HepG2 (cell line): ENCODE measurements around the gene MED23. TPM values are rescaled to one million over a fixed set of nuclear protein-coding genes. Genes with fewer than 3 reads are reported as not detected.

Experiments used
- ATAC-seq: fragments of 200-7000 bp; cut with Tn5 transposase; 3 replicates; pipeline ENCODE4 v1.9.1; 2020; ENCODE audit warnings: mild to moderate bottlenecking, moderate library complexity
- BruUV-seq: library from RNA; stranded (reverse); fragments of 400-500 nt; replicated peaks from 2 replicates; lab custom pipeline; 2021; lab: Mats Ljungman, UMichigan
- CTCF ChIA-PET: fragments of 300-600 bp; formaldehyde crosslinking; extraction: SDS; loops from one replicate; lab custom pipeline; 2021; ENCODE audit warnings: low total read pairs, inconsistent platforms, low intra/inter-chr PET ratio; lab: Yijun Ruan, JAX
- POLR2A ChIA-PET: fragments of 350-600 bp; sonication (Branson Sonifier 250); formaldehyde crosslinking; loops from one replicate; lab custom pipeline; 2020; ENCODE audit warnings: antibody characterized with exemption, inconsistent platforms; lab: Yijun Ruan, JAX
- DNase-seq: peaks from one replicate; pipeline ENCODE4 v3.0.0-alpha.2; 2015; ENCODE audit warnings: low spot score
- FAIRE-seq: peaks from 3 replicates; lab custom pipeline; 2011; peaks lifted over from hg19 to GRCh38; lab: Jason Lieb, UNC
- H2AFZ ChIP-seq: one replicate; pipeline ENCODE4 v1.6.1; 2011; ENCODE audit warnings: low read length, inconsistent platforms
- H3K27ac ChIP-seq: fragments of 300-600 bp; 3 replicates; pipeline ENCODE4 v1.8.0; 2011; ENCODE audit warnings: mixed run types, mild to moderate bottlenecking, mixed read lengths, low read length, inconsistent platforms; ENCODE audit not compliant: insufficient read depth; ENCODE audit errors: extremely low read length
- H3K27me3 ChIP-seq, 2 experiments: fragments of 200-600 bp in 1 of 2; 2 replicates in 1 of 2; 3 replicates in 1 of 2; pipeline versions ENCODE4 v1.6.0 to v1.8.0; 2011; ENCODE audit warnings: low read length in 2 of 2, mild to moderate bottlenecking in 2 of 2, moderate library complexity in 2 of 2, inconsistent platforms in 1 of 2; ENCODE audit not compliant: insufficient read depth in 2 of 2, control insufficient read depth in 1 of 2
- H3K36me3 ChIP-seq, 2 experiments: fragments of 200-600 bp in 1 of 2; replicated peaks in 1 of 2; 2 replicates in 1 of 2; 3 replicates in 1 of 2; pipeline versions ENCODE4 v1.5.1 to v1.8.0; 2011; ENCODE audit warnings: low read length in 2 of 2, inconsistent platforms in 1 of 2; ENCODE audit not compliant: insufficient read depth in 2 of 2, control insufficient read depth in 1 of 2
- H3K4me1 ChIP-seq: 2 replicates; pipeline ENCODE4 v1.5.1; 2012; ENCODE audit warnings: low read length, inconsistent platforms; ENCODE audit not compliant: insufficient read depth
- H3K4me2 ChIP-seq: 2 replicates; pipeline ENCODE4 v1.6.0; 2011; ENCODE audit warnings: low read depth, low read length, inconsistent platforms
- H3K4me3 ChIP-seq, 3 experiments: fragments of 200-600 bp in 1 of 3; sonication (generic), shearing (Covaris generic) in 1 of 3; replicated peaks in 1 of 3; 2 replicates each; pipeline ENCODE4 v1.5.1; 2011 to 2016; ENCODE audit warnings: low read length in 3 of 3, inconsistent platforms in 2 of 3, low read depth in 2 of 3, mild to moderate bottlenecking in 2 of 3, control low read depth in 1 of 3, mixed read lengths in 1 of 3; ENCODE audit not compliant: insufficient read depth in 1 of 3
- H3K79me2 ChIP-seq: one replicate; pipeline ENCODE4 v1.6.1; 2011; ENCODE audit warnings: low read length, inconsistent platforms; ENCODE audit not compliant: insufficient read depth
- H3K9ac ChIP-seq: 2 replicates; pipeline ENCODE4 v1.6.0; 2011; ENCODE audit warnings: mild to moderate bottlenecking, low read depth, low read length, inconsistent platforms; ENCODE audit not compliant: insufficient read depth
- H3K9me3 ChIP-seq: 2 replicates; pipeline ENCODE4 v1.5.1; 2012; ENCODE audit warnings: mild to moderate bottlenecking, low read length
- H4K20me1 ChIP-seq: 2 replicates; pipeline ENCODE4 v1.6.0; 2011; ENCODE audit warnings: inconsistent platforms, mild to moderate bottlenecking, low read length, moderate library complexity; ENCODE audit not compliant: insufficient read depth
- ISL2 ChIP-seq: sonication (generic); formaldehyde crosslinking; IDR thresholded peaks from 2 replicates; pipeline ENCODE4 v1.5.0; 2020; ENCODE audit warnings: missing genetic modification reagents
- RXRB ChIP-seq: IDR thresholded peaks from 2 replicates; pipeline ENCODE4 v1.6.1; 2016; ENCODE audit warnings: borderline replicate concordance, missing genetic modification reagents, missing compliant biosample characterization
- ZNF570 ChIP-seq: sonication (generic); formaldehyde crosslinking; IDR thresholded peaks from 2 replicates; pipeline ENCODE4 v1.4.0; 2020; ENCODE audit warnings: mild to moderate bottlenecking, missing genetic modification reagents, borderline replicate concordance
- ZNF577 ChIP-seq: sonication (generic); formaldehyde crosslinking; IDR thresholded peaks from 2 replicates; pipeline ENCODE4 v1.4.0; 2020; ENCODE audit warnings: mild to moderate bottlenecking, low read depth, missing genetic modification reagents, borderline replicate concordance
- WGBS: methylation state at CpG from one replicate; pipeline ENCODE4 v1.1.6; 2017; ENCODE audit warnings: low lambda C conversion rate; 5-methylcytosine and 5-hydroxymethylcytosine counted together
- in situ Hi-C: cut with HindIII; loops from 2 replicates; pipeline ENCODE4 v1.10.0; 2017; ENCODE audit warnings: low pct_unique_long_range_greater_than_20kb; ENCODE audit not compliant: extremely low pct_ligation_motif_present
- intact Hi-C: fragments of 100-400 bp; cut with micrococcal nuclease; formaldehyde crosslinking; loops from one replicate; pipeline ENCODE4 v1.10.0; 2022; ENCODE audit not compliant: unreplicated experiment
- polyA plus RNA-seq, 8 experiments: library from polyadenylated mRNA; depleted of rRNA in 3 of 8; stranded (reverse) in 7 of 8; unstranded in 1 of 8; fragments of >200 nt; fragmentation: Illumina TruSeq in 4 of 8; extraction: Trizol in 4 of 8; gene quantifications; 2 replicates each; pipeline versions ENCODE4 v1.2.1 to v1.2.3, GENCODE V29; 2011 to 2016; ENCODE audit warnings: low read depth in 4 of 8, missing spikeins in 1 of 8, mixed read lengths in 1 of 8; ENCODE audit not compliant: insufficient read depth in 1 of 8
- total RNA-seq, 5 experiments: library from RNA; depleted of rRNA; stranded (reverse); fragments of >200 nt; fragmentation: Illumina TruSeq; extraction: Trizol; gene quantifications; 2 replicates each; pipeline ENCODE4 v1.2.3, GENCODE V29; 2016; ENCODE audit warnings: low read depth in 1 of 5
- TF ChIP-seq, protein P1 (sequence below): sonication (generic); formaldehyde crosslinking; IDR thresholded peaks from 2 replicates; pipeline ENCODE4 v1.4.0; 2020; ENCODE audit warnings: missing genetic modification reagents, mild to moderate bottlenecking, borderline replicate concordance
- TF ChIP-seq, protein P2 (sequence below): sonication (generic); formaldehyde crosslinking; IDR thresholded peaks from 2 replicates; pipeline ENCODE4 v1.8.1; 2023; ENCODE audit warnings: mild to moderate bottlenecking, missing genetic modification reagents
- TF ChIP-seq, protein P3 (sequence below): sonication (generic); formaldehyde crosslinking; IDR thresholded peaks from 2 replicates; pipeline ENCODE4 v1.4.0; 2020; ENCODE audit warnings: mild to moderate bottlenecking, missing genetic modification reagents
- TF ChIP-seq, protein P4 (sequence below): sonication (generic); formaldehyde crosslinking; IDR thresholded peaks from 2 replicates; pipeline ENCODE4 v1.4.0; 2020; ENCODE audit warnings: missing genetic modification reagents
- TF ChIP-seq, protein P5 (sequence below): sonication (generic); formaldehyde crosslinking; IDR thresholded peaks from 2 replicates; pipeline ENCODE4 v1.5.1; 2020; ENCODE audit warnings: missing genetic modification reagents, mild to moderate bottlenecking, borderline replicate concordance

Gene MED23
- total and polyA plus RNA-seq, 2 of the 13 experiments (the other 11 are each of a cell fraction or from before 2014, with no cell fraction given): 34.9 to 50.5 TPM

DNA sequence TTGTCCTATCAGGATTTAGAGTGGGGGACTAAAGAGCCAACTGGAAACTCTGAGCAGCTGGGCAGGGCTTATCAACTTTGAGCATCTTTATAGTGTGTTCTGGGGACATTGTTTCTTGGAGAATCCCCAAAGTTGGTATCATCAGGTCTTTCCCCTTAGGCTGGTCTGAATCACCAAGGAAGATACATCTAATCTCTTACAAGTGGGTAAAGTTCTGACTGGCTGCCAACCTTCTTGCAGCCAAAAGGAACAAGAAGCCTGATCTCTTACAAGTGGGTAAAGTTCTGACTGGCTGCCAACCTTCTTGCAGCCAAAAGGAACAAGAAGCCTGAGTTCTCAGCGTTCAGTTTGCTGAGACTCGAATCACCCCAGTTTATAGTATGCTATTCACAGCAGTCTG lies 1.6 kb upstream of the MED23 start (continued):
- TF ChIP-seq ISL2 (CRISPR knock-in tag) (no peak), ZNF570 (no peak), RXRB (no peak)
- TF ChIP-seq, protein P1, sequence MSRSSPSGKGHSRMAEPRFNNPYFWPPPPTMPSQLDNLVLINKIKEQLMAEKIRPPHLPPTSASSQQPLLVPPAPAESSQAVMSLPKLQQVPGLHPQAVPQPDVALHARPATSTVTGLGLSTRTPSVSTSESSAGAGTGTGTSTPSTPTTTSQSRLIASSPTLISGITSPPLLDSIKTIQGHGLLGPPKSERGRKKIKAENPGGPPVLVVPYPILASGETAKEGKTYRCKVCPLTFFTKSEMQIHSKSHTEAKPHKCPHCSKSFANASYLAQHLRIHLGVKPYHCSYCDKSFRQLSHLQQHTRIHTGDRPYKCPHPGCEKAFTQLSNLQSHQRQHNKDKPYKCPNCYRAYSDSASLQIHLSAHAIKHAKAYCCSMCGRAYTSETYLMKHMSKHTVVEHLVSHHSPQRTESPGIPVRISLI (CRISPR knock-in tag): no peak
- TF ChIP-seq, protein P2, sequence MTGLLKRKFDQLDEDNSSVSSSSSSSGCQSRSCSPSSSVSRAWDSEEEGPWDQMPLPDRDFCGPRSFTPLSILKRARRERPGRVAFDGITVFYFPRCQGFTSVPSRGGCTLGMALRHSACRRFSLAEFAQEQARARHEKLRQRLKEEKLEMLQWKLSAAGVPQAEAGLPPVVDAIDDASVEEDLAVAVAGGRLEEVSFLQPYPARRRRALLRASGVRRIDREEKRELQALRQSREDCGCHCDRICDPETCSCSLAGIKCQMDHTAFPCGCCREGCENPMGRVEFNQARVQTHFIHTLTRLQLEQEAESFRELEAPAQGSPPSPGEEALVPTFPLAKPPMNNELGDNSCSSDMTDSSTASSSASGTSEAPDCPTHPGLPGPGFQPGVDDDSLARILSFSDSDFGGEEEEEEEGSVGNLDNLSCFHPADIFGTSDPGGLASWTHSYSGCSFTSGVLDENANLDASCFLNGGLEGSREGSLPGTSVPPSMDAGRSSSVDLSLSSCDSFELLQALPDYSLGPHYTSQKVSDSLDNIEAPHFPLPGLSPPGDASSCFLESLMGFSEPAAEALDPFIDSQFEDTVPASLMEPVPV (CRISPR knock-in tag): no peak

DNA sequence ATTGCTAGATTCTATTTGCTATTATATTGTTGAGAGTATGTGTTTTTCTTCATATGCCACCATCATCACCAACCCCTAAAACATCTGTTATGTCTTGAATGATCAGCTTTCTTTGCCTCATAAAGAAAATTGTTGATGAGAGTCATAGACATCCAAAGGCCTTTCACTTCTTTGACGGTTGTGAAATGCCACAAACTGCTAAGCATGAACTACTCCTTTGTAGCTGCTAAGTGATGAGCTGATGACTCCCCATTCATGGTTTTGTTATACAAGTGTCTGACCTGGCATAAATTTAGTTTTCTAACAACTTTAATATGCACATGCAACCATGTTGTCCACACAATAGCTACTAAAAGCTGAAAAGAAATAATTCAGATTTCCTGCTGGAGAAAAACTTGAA lies 684 bp upstream of the MED23 start:
- Histone ChIP-seq H3K79me2 (peaks cover 16% of the 10 kb centered on the region), H4K20me1 (no peaks in the 10 kb centered on the region), H3K4me3 (peak overlapping the region in 2 of 3 experiments; percentile 36 to 69; a peak in 2 of 6 replicates), H3K4me2 (peak overlapping the region; percentile 88), H3K4me1 (peaks cover 44% of the 10 kb centered on the region), H3K36me3 (peaks cover 5 to 11% of the 10 kb centered on the region in 2 experiments), H3K9ac (no peak overlapping the region), H3K27me3 (no peaks in the 10 kb centered on the region; a peak in 1 of 5 replicates), H3K9me3 (no peaks in the 10 kb centered on the region), H3K27ac (no peak overlapping the region), H2AFZ (peak overlapping the region; percentile 34)
- 4% methylated on average over 1 of the region's 1 CpG for WGBS
- FAIRE-seq (no peak), DNase-seq (no peak), ATAC-seq (no peak)
- no TSS peak for BruUV-seq
- ChIA-PET POLR2A (interaction anchor here (0.5 to 3.1 kb wide), 11 partner anchors 8 to 261 kb away, joined by 3 to 44 read pairs (median 5); partner anchors contain the start of gene ENPP3), CTCF (interaction anchor here (1.4 to 2.3 kb wide), 2 partner anchors 8 to 109 kb away, joined by 6 to 17 read pairs; partner anchors contain the start of gene ENPP3)
- intact Hi-C loops (loop anchor here (1.0 to 10.0 kb wide), 3 partner anchors 9 to 238 kb away; partner anchors contain the start of gene ENPP3), in situ Hi-C loops (no loop called here)
- TF ChIP-seq, protein P3, sequence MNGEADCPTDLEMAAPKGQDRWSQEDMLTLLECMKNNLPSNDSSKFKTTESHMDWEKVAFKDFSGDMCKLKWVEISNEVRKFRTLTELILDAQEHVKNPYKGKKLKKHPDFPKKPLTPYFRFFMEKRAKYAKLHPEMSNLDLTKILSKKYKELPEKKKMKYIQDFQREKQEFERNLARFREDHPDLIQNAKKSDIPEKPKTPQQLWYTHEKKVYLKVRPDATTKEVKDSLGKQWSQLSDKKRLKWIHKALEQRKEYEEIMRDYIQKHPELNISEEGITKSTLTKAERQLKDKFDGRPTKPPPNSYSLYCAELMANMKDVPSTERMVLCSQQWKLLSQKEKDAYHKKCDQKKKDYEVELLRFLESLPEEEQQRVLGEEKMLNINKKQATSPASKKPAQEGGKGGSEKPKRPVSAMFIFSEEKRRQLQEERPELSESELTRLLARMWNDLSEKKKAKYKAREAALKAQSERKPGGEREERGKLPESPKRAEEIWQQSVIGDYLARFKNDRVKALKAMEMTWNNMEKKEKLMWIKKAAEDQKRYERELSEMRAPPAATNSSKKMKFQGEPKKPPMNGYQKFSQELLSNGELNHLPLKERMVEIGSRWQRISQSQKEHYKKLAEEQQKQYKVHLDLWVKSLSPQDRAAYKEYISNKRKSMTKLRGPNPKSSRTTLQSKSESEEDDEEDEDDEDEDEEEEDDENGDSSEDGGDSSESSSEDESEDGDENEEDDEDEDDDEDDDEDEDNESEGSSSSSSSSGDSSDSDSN: no peak
- TF ChIP-seq, protein P4, sequence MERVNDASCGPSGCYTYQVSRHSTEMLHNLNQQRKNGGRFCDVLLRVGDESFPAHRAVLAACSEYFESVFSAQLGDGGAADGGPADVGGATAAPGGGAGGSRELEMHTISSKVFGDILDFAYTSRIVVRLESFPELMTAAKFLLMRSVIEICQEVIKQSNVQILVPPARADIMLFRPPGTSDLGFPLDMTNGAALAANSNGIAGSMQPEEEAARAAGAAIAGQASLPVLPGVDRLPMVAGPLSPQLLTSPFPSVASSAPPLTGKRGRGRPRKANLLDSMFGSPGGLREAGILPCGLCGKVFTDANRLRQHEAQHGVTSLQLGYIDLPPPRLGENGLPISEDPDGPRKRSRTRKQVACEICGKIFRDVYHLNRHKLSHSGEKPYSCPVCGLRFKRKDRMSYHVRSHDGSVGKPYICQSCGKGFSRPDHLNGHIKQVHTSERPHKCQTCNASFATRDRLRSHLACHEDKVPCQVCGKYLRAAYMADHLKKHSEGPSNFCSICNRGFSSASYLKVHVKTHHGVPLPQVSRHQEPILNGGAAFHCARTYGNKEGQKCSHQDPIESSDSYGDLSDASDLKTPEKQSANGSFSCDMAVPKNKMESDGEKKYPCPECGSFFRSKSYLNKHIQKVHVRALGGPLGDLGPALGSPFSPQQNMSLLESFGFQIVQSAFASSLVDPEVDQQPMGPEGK (CRISPR knock-in tag): no peak
- TF ChIP-seq, protein P5, sequence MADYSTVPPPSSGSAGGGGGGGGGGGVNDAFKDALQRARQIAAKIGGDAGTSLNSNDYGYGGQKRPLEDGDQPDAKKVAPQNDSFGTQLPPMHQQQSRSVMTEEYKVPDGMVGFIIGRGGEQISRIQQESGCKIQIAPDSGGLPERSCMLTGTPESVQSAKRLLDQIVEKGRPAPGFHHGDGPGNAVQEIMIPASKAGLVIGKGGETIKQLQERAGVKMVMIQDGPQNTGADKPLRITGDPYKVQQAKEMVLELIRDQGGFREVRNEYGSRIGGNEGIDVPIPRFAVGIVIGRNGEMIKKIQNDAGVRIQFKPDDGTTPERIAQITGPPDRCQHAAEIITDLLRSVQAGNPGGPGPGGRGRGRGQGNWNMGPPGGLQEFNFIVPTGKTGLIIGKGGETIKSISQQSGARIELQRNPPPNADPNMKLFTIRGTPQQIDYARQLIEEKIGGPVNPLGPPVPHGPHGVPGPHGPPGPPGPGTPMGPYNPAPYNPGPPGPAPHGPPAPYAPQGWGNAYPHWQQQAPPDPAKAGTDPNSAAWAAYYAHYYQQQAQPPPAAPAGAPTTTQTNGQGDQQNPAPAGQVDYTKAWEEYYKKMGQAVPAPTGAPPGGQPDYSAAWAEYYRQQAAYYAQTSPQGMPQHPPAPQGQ: no peak
- TF ChIP-seq ZNF577 (CRISPR knock-in tag): 0 out of 2 replicates have a peak, but pooled peaks have one; percentile 1
